ELR (cell line): ENCODE measurements around the gene MAGEA8.
"Not testable (repeated sequence)": the region's sequence is repeated elsewhere in the genome, so short reads cannot be mapped to it uniquely, and the experiment has no call there.

ENCODE experiments used
- DNase-seq: peaks from one replicate; pipeline ENCODE4 v3.0.0-alpha.2; 2015; ENCODE audit warnings: low read depth

Gene MAGEA8

DNA sequence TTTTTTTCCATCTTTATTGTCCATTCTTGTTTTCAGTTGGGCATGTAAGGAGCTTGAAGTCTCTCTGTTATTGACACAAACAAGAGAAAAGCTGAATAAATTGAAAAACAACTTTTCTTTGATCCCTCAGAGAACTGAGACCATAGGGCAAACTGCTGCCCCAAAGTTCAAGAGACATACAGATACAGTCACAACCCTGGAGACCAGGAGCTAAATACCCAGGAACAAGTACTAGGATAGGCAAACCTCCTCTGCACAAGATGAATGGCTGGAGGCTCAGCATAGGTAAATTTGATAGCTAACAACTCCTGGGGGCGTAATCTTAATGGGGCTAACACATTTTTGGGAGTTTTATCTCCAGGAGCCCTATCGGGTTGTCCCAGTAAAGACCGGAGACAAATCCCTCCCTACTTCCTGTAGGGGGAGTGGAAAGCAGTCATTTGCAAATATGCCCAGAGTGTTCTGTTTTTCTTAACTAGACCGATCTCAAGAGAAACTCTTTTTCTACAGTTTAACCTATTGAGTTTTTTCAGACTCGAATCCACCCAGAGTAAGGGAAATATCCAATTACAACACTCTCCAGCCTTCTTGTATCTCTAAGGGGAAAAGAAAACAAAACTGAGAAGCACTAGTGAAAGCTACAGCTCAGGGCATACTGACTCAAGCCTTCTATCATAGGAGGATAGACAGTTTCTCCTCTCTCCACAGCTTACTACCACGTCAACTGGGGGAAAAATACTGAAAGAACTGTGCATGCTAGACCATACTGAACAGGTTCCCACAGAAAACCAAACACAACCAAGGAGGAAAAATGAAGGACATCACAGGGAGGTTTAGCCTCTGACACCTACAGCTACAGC lies 23.1 kb downstream of the MAGEA8 start:
- DNase-seq, result peak; percentile 19

- no peak for DNase-seq
Measured at GRCh38 chrX:149908308-149908707, 27.3 kb downstream of the MAGEA8 start.

- no peak for DNase-seq
Measured at GRCh38 chrX:149908727-149909126, 27.7 kb downstream of the MAGEA8 start.

GRCh38 chrX:149909324-149910177 lies 28.6 kb downstream of the MAGEA8 start:
- no peak for DNase-seq

DNA sequence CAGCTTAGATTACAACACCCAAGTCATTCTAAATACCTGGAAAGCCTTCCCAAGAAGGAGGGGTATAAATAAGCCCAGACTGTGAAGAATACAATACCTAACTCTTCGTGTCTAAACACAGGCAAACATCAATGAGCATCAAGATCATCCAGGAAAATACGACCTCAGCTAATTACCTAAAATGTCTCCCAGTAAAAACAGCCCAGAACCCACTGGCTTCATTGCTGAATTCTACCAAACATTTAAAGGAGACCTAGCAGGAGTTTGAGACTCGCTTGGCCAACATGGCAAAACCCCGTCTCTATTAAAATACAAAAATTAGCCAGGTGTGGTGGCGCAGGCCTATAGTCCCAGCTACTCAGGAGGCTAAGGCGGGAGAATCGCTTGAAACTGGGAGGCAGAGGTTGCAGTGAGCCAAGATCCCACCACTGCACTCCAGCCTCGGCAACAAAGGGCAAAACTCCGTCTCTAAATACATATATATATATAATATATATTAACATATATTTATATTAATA lies 29.3 kb downstream of the MAGEA8 start:
- DNase-seq, result no peak

GRCh38 chrX:149916745-149917392 lies 35.9 kb downstream of the MAGEA8 start:
- DNase-seq, result no peak

GRCh38 chrX:149923836-149924235 lies 42.9 kb downstream of the MAGEA8 start:
- DNase-seq, result not testable (repeated sequence)

DNA sequence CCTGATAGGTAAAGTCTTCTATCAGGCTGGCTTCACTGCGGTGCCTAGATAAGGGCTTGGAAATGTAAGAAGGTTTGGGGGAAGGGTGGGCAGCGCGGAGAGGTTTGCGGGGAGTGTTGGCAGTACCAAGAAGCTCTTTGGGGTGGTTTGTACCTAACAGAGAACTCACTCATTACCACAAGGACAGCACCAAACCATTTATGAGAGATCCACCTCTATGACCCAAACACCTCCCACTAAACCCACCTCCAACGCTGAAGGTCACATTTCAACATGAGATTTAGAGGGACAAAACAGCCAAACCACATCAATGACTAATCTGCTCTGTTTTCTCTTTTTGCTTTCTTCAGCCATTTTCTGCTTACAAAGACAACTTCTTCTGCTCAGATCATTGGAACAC lies 43.5 kb downstream of the MAGEA8 start:
- DNase-seq, result not testable (repeated sequence)

DNA sequence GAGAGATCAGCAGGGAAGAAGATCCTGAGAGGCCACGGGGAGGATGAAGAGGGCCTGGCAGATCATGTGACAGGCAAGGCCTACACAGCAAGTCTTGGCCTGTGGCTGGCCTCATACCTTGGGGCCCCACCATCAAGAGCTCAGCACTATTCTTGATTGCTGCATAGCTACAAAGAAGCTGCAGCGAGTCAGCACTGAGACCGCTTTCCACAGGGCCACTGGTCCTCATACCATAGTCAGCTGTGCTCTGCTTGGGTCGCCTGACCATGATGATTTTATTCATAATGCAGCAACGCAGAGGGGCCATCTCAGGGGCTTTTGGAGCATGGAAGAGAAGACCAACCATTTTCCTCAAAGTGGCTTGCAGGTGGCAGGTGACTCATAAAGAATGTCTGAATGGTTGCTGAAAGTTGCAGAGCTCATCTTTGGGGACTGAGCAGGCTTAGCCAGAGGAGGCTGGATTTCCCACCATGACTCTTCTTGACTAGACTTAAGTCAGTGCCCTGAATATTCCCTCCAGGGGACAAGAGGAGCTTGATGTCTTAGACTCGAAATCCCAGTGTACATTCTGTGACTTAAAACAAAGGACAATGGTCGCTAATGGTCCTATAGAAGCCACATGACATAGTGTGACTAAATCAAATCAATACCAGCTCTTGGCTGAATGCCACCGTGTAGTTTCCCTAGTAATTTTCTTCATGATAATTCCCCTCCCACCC lies 46.4 kb downstream of the MAGEA8 start:
- not testable (repeated sequence) for DNase-seq

- DNase-seq, result not testable (repeated sequence)
Measured at GRCh38 chrX:149927964-149928258, 46.9 kb downstream of the MAGEA8 start.

DNA sequence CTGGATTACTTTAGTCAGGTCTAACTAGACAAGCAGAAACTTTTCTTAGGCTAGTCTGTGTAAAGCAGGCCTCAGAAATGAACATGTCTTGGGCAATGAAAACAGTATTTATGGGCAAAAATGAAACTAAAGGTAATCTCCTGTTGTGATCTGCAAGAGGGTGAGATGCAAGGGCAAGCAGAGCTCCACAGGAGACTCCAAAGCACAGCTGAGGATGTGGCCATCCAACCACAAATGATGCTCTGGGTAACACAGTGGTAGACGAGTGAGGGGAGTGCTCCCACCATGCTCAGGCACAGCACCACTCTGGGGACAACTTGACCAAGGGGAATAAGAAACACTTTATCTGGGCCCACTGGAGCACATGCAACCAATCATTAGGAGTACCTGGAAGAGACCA lies 47.7 kb downstream of the MAGEA8 start:
- not testable (repeated sequence) for DNase-seq

DNA sequence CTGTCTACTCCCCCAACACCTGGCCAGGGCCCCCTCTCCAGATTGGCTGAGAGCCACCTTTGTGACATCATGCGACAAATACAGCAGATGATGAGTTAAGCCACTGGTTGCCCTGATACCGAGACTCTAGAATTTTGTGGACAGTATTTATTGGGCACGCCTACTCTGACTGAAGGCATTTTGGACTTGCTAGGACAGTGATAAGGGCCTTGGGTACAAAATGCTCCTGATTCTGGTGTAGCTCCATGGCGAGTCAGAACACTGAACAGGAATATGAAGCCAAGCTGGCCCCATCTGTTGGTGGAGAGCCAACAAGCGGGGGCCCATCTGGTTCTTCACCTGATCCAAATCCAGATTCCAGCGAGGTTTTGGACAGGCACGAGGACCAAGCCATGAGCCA lies 48.4 kb downstream of the MAGEA8 start, which contains the start of gene HSFX4:
TSS of gene HSFX4 (plus strand) at position 174 of the 400 bp plus-strand sequence. CDS start at position 246, 72 bp downstream.
- not testable (repeated sequence) for DNase-seq

GRCh38 chrX:149931355-149931754 lies 50.4 kb downstream of the MAGEA8 start:
- not testable (repeated sequence) for DNase-seq

GRCh38 chrX:149932150-149932549 lies 51.2 kb downstream of the MAGEA8 start:
- DNase-seq, result not testable (repeated sequence)

- not testable (repeated sequence) for DNase-seq
Measured at GRCh38 chrX:149932970-149933369, 52.0 kb downstream of the MAGEA8 start.

DNA sequence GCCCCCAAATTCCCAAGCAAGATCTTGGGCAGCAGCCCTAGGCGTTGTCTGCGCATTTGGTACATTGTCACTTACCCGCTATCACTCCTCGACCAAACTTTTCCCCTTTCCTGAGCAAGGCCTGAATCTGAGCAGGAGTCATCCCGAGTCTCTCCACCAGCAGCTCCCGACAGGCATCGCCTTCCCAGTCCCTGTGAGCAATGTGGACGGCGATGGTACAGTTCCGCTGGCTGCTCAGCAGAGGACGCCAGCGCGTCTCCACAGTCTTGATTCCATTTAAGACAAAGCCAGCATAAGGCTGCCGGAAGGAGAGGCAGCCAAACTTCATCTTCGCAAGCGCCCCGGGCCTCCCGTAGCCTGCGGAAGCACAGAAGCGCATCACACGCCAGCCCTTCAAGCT lies 52.6 kb downstream of the MAGEA8 start:
- not testable (repeated sequence) for DNase-seq
